Parathyroid adenoma (tissue), 2 donors: ENCODE measurements around the gene BSDC1.

Source experiments
- H2AFZ ChIP-seq: fragments of 300-600 bp; sonication (generic); one replicate; pipeline ENCODE4 v1.7.0; 2017; ENCODE audit warnings: antibody characterized with exemption, mild to moderate bottlenecking
- H3K27ac ChIP-seq: fragments of 300-600 bp; sonication (generic); one replicate; pipeline ENCODE4 v1.7.0; 2017
- H3K27me3 ChIP-seq: fragments of 300-600 bp; sonication (generic); one replicate; pipeline ENCODE4 v1.7.0; 2017; ENCODE audit warnings: low read length; ENCODE audit not compliant: control insufficient read depth, insufficient read depth
- H3K36me3 ChIP-seq: fragments of 300-600 bp; sonication (generic); one replicate; pipeline ENCODE4 v1.7.0; 2017; ENCODE audit warnings: low read length; ENCODE audit not compliant: control insufficient read depth, insufficient read depth
- H3K4me1 ChIP-seq: fragments of 300-600 bp; sonication (generic); one replicate; pipeline ENCODE4 v1.7.0; 2017; ENCODE audit warnings: control low read depth
- H3K4me2 ChIP-seq: fragments of 300-600 bp; sonication (generic); one replicate; pipeline ENCODE4 v1.7.0; 2017; ENCODE audit warnings: low read length
- H3K4me3 ChIP-seq: fragments of 300-600 bp; sonication (generic); one replicate; pipeline ENCODE4 v1.7.0; 2017; ENCODE audit warnings: low read depth, low read length
- H3K79me2 ChIP-seq: fragments of 300-600 bp; sonication (generic); one replicate; pipeline ENCODE4 v1.7.0; 2017; ENCODE audit warnings: control low read depth
- H3K9ac ChIP-seq: fragments of 300-600 bp; sonication (generic); one replicate; pipeline ENCODE4 v1.7.0; 2017; ENCODE audit warnings: mild to moderate bottlenecking
- H3K9me3 ChIP-seq: fragments of 300-600 bp; sonication (generic); one replicate; pipeline ENCODE4 v1.7.0; 2017; ENCODE audit warnings: low read length; ENCODE audit not compliant: control insufficient read depth
- CTCF ChIP-seq: fragments of 300-600 bp; sonication (generic); IDR thresholded peaks from one replicate; pipeline ENCODE4 v1.7.0; 2017; ENCODE audit warnings: antibody characterized with exemption, mild to moderate bottlenecking
- donor health status: primary hyperparathyroidism.

The BSDC1 gene

DNA sequence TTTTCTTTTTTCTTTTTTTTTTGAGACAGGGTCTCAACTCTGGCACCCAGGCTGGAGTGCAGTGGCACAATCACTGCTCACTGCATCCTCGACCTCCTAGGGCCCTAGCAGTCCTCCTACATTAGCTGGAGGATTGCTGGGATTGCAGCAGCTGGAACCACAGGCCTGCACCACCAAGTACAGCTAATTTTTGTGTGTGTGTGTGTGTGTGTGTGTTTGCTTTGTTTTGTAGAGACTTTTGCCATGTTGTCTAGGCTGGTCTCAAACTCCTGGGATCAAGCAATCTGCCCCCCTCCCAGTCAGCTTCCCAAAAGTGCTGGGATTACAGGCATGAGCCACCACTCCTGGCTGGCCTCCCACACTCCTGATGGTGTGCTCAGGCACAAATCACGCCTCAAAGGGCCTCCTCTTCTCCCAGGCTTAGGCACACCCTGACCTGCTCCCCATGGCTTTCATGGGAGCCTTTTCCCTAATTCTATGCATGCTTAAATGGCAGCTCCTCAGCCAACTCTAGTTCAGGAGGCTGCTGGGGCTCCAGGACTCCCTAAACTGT, 41.3 kb downstream of the BSDC1 start:
- Histone ChIP-seq H3K4me1 (no peaks in the 10 kb centered on the region), H3K27ac (no peak overlapping the region), H3K4me3 (no peak overlapping the region), H3K36me3 (no peaks in the 10 kb centered on the region), H3K79me2 (no peaks in the 10 kb centered on the region), H2AFZ (no peak overlapping the region), H3K4me2 (no peak overlapping the region), H3K27me3 (no peaks in the 10 kb centered on the region), H3K9me3 (no peaks in the 10 kb centered on the region), H3K9ac (no peak overlapping the region)
- TF ChIP-seq CTCF: no peak

- no peak for TF ChIP-seq CTCF
- Histone ChIP-seq H3K9me3 (no peaks in the 10 kb centered on the region), H3K27me3 (no peaks in the 10 kb centered on the region), H3K27ac (peak overlapping the region; percentile 79), H3K4me2 (peak overlapping the region; percentile 93), H3K36me3 (no peaks in the 10 kb centered on the region), H3K4me1 (no peaks in the 10 kb centered on the region), H3K79me2 (no peaks in the 10 kb centered on the region), H2AFZ (peak overlapping the region; percentile 80), H3K4me3 (peak overlapping the region; percentile 85), H3K9ac (no peak overlapping the region)
Measured at GRCh38 chr1:32352239-32352745, 41.9 kb downstream of the BSDC1 start.

DNA sequence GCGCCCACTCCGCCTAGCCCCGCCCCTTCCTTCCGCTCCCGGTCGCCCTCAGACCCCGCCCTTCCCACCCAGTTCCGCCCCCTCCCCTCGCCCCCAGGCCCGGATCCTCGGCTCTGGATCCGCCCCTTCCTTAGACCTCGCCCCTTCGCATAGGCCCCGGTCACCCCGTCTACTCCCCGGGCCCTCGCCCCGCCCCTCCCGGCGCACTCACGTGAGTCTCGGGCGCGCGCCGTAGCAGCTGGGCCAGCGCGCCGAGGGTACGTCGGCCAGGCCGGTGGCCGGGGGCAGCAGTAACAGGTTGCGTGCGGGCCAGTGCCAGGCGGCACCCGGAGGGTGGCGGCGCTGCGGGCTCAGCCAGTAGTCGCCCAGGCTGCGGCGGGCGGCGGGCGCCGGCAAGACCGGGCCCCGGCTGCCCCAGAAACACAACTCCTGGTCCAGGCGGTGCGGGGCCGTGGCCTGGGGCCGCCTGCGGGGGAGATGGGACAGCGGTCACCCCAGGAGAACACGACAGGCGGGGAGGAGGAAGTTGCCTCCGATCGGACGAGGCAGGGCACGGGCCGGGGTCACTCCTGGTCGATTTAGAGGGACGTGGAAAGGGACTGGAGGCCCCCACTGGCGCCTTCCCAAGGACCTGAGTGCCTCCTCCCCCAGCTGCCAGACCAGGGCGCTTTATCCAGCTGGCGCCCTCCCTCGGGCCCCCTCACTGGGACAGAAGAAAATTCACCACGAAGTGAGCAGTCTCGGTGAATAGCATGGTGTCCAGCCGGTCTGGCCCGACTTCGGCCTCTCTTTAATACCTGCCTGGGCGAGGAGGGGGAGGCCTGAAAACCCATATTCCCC, 42.6 kb downstream of the BSDC1 start:
- no peak overlapping the region for H3K9ac ChIP-seq
- no peaks in the 10 kb centered on the region for H3K27me3 ChIP-seq
- H2AFZ ChIP-seq: peak overlapping the region; percentile 80
- H3K79me2 ChIP-seq: no peaks in the 10 kb centered on the region
- H3K36me3 ChIP-seq: no peaks in the 10 kb centered on the region
- H3K4me3 ChIP-seq: peak overlapping the region; percentile 85
- H3K4me2 ChIP-seq: peak overlapping the region; percentile 93
- TF ChIP-seq CTCF: no peak
- H3K4me1 ChIP-seq: no peaks in the 10 kb centered on the region
- no peaks in the 10 kb centered on the region for H3K9me3 ChIP-seq
- peak overlapping the region; percentile 79 for H3K27ac ChIP-seq

GRCh38 chr1:32350785-32351398, 43.3 kb downstream of the BSDC1 start:
- peak overlapping the region; percentile 50 for H2AFZ ChIP-seq
- peak overlapping the region; percentile 65 for H3K4me2 ChIP-seq
- no peak overlapping the region for H3K9ac ChIP-seq
- TF ChIP-seq CTCF: peak; percentile 54
- no peaks in the 10 kb centered on the region for H3K27me3 ChIP-seq
- peak overlapping the region; percentile 85 for H3K4me3 ChIP-seq
- H3K36me3 ChIP-seq: no peaks in the 10 kb centered on the region
- peak overlapping the region; percentile 79 for H3K27ac ChIP-seq
- no peaks in the 10 kb centered on the region for H3K4me1 ChIP-seq
- no peaks in the 10 kb centered on the region for H3K79me2 ChIP-seq
- no peaks in the 10 kb centered on the region for H3K9me3 ChIP-seq
